ENCODE data around the gene TCERG1. TPM values are rescaled to one million over a fixed set of nuclear protein-coding genes. Genes with fewer than 3 reads are reported as not detected.

The TCERG1 gene
- total RNA-seq, 1 experiment from 2014 or later, result 112 TPM

DNA sequence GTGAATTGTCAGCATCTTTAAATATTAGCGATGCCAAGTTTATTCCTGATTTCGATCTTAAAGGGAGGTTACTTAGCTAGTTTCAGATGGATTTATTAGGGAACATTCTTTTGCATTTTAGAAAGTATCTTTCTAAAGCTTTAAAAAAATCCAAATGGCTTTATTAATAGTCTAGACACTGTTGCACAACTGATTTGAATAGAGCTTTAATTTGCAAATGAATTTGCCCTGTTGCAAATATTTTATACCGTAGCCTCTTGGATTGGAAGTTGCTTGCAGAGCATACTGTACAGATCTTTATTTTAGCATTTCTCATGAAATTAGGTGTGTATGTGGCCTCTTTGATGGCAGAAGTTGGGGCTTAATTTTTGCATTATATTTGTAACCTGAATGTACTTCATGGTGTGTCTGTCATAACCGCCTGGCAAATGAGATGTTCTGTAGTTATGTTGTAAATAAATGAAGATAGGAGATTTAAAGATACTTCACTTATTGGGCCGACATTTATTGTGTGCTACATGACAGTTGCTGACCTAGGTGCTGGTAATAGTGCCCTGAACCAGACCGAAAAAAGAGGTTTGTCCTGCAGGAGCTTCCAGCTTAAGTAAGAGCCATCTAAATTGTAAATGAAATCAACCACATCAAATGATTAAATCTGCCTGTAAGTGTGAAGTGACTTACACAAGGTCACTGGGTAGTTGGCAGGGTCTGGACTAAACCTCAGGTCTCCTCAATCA is 1.8 kb downstream of the TCERG1 start:
- no peak overlapping the region for H3K14ac ChIP-seq (ENCODE audit: insufficient read depth, low read length)
- no peak overlapping the region for H4K5ac ChIP-seq (ENCODE audit: insufficient read length, low read depth, low read length)
- H2BK120ac ChIP-seq (ENCODE audit: low read depth, low read length, poor library complexity, severe bottlenecking), result no peak overlapping the region
- no peaks in the 10 kb centered on the region for H3K9me3 ChIP-seq (ENCODE audit: control insufficient read depth, low read depth, low read length)
- H3K9me3 Mint-ChIP-seq, result no peaks in the 10 kb centered on the region; a peak in 1 of 5 replicates
- H2BK15ac ChIP-seq (ENCODE audit: low read depth, low read length), result no peak overlapping the region
- no peak overlapping the region for H3T11ph ChIP-seq (ENCODE audit: low read length)
- no peak for DNase-seq
- H4K8ac ChIP-seq (replicated peaks; ENCODE audit: insufficient read length, low read depth, low read length), result no peak overlapping the region
- H3K27ac ChIP-seq (ENCODE audit: insufficient read length, low read depth, low read length), result no peak overlapping the region
- H3K27me3 ChIP-seq (ENCODE audit: insufficient read depth, low read length), result no peaks in the 10 kb centered on the region
- no peak overlapping the region for H3K56ac ChIP-seq (ENCODE audit: insufficient read length, low read depth, low read length)
- no peak overlapping the region for H4K91ac ChIP-seq (ENCODE audit: insufficient read length, low read depth, low read length)
- no peaks in the 10 kb centered on the region for H4K20me1 ChIP-seq (ENCODE audit: control insufficient read depth, insufficient read depth, insufficient read length)
- no peak overlapping the region for H2BK20ac ChIP-seq (ENCODE audit: low read depth, low read length, poor library complexity, severe bottlenecking)
- peaks cover 51% of the 10 kb centered on the region for H3K79me2 ChIP-seq (ENCODE audit: insufficient read depth, low read length)
- peaks cover under 1 to 7% (median 4%) of the 10 kb centered on the region in 3 experiments; a peak in 4 of 7 replicates for H3K36me3 Mint-ChIP-seq (ENCODE audit: insufficient read depth in 1 of 3, low read depth in 3 of 3)
- peaks cover 6% of the 10 kb centered on the region for H3K23me2 ChIP-seq (ENCODE audit: insufficient read length, low read depth, low read length, poor library complexity, severe bottlenecking)
- H3K4me2 ChIP-seq (ENCODE audit: insufficient read depth, insufficient read length, low read length), result peak overlapping the region; percentile 96
- no peaks in the 10 kb centered on the region for H3K4me1 ChIP-seq (ENCODE audit: insufficient read depth, low read length)
- no peak overlapping the region for H2BK12ac ChIP-seq (ENCODE audit: insufficient read length, low read depth, low read length)
- H3K4me1 Mint-ChIP-seq, result peaks cover 32 to 33% of the 10 kb centered on the region in 2 experiments
- WGBS (ENCODE audit: extremely low coverage, insufficient read length, low lambda C conversion rate), result no CpG with 5 or more reads among the region's 6 CpGs
- H2AK5ac ChIP-seq (ENCODE audit: insufficient read length, low read length), result no peak overlapping the region
- no peak for TF ChIP-seq CTCF (conservative IDR thresholded peaks at IDR 0.05)
- no peaks in the 10 kb centered on the region for H3K27me3 Mint-ChIP-seq (ENCODE audit: low read depth)
- H3K79me1 ChIP-seq (ENCODE audit: insufficient read depth, low read depth, low read length, poor library complexity, severe bottlenecking), result no peaks in the 10 kb centered on the region
- H3K9ac ChIP-seq (ENCODE audit: extremely low read depth, insufficient read length, low read length), result no peak overlapping the region
- no peak overlapping the region for H3K27ac Mint-ChIP-seq
- H3K4me3 Mint-ChIP-seq, result peak overlapping the region; percentile 93 to 94
- no peak overlapping the region for H3K23ac ChIP-seq (ENCODE audit: insufficient read length, low read depth, low read length)
- no peak overlapping the region for H2AFZ ChIP-seq (ENCODE audit: low read length)
- no peak overlapping the region for H3K18ac ChIP-seq (ENCODE audit: insufficient read length, low read depth, low read length)
- H2BK5ac ChIP-seq (ENCODE audit: insufficient read length, low read length), result no peak overlapping the region
- no peak overlapping the region for H3K4ac ChIP-seq (ENCODE audit: low read depth, low read length)
